HL-60 (cell line): ENCODE data around the gene BCL2L1.

Experiments used
- DNase-seq, 2 experiments: peaks; one replicate each; pipeline ENCODE4 v3.0.0-alpha.2; 2010 to 2020; ENCODE audit warnings: low read depth in 1 of 2, low spot score in 1 of 2
- H3K27ac ChIP-seq: fragments of 250-450 bp; sonication (Bioruptor Pico); replicated peaks from 2 replicates; pipeline ENCODE4 v1.5.1; 2020; ENCODE audit warnings: mild to moderate bottlenecking, moderate library complexity
- H3K27me3 ChIP-seq: fragments of 250-450 bp; sonication (Bioruptor Pico); 2 replicates; pipeline ENCODE4 v1.5.1; 2021; ENCODE audit warnings: mild to moderate bottlenecking, moderate library complexity; ENCODE audit not compliant: insufficient read depth, poor library complexity, severe bottlenecking
- H3K4me3 ChIP-seq: replicated peaks from 2 replicates; pipeline ENCODE4 v1.5.1; 2011; ENCODE audit warnings: mild to moderate bottlenecking, control low read depth, low read length; ENCODE audit not compliant: insufficient read depth
- CTCF ChIP-seq: IDR thresholded peaks from one replicate; pipeline ENCODE4 v1.5.1; 2011; ENCODE audit warnings: low read length, control low read depth, inconsistent platforms; ENCODE audit not compliant: insufficient read depth
- GABPA ChIP-seq: IDR thresholded peaks from 2 replicates; pipeline ENCODE4 v1.6.1; 2012; ENCODE audit warnings: low read depth
- POLR2AphosphoS5 ChIP-seq: IDR thresholded peaks from 2 replicates; pipeline ENCODE4 v1.6.1; 2012; ENCODE audit warnings: low read depth
- REST ChIP-seq: IDR thresholded peaks from 2 replicates; pipeline ENCODE4 v1.6.1; 2012; ENCODE audit warnings: low read depth; ENCODE audit not compliant: insufficient replicate concordance
- SPI1 ChIP-seq: IDR thresholded peaks from 2 replicates; pipeline ENCODE4 v1.6.1; 2012; ENCODE audit warnings: low read depth, mild to moderate bottlenecking, borderline replicate concordance

BCL2L1 gene

GRCh38 chr20:31701591-31701990 is 21.1 kb downstream of the BCL2L1 start:
- H3K27me3 ChIP-seq, result no peaks in the 10 kb centered on the region
- H3K4me3 ChIP-seq, result no peak overlapping the region
- DNase-seq, result no peak
- no peak overlapping the region for H3K27ac ChIP-seq
- TF ChIP-seq GABPA, result no peak
- no peak for TF ChIP-seq CTCF
- no peak for TF ChIP-seq REST
- TF ChIP-seq SPI1, result no peak
- no peak for TF ChIP-seq POLR2AphosphoS5

GRCh38 chr20:31700747-31701146 is 21.9 kb downstream of the BCL2L1 start:
- Histone ChIP-seq H3K27me3 (no peaks in the 10 kb centered on the region), H3K27ac (no peak overlapping the region), H3K4me3 (no peak overlapping the region)
- TF ChIP-seq GABPA (no peak), POLR2AphosphoS5 (no peak), REST (no peak), CTCF (no peak), SPI1 (no peak)
- no peak for DNase-seq

- Histone ChIP-seq H3K27ac (no peak overlapping the region), H3K4me3 (no peak overlapping the region), H3K27me3 (no peaks in the 10 kb centered on the region)
- TF ChIP-seq SPI1 (no peak), POLR2AphosphoS5 (no peak), GABPA (no peak), REST (no peak)
- no peak for DNase-seq
Observed at GRCh38 chr20:31699801-31700728, 22.6 kb downstream of the BCL2L1 start.
